ENCODE measurements around the gene POLE.

DNA sequence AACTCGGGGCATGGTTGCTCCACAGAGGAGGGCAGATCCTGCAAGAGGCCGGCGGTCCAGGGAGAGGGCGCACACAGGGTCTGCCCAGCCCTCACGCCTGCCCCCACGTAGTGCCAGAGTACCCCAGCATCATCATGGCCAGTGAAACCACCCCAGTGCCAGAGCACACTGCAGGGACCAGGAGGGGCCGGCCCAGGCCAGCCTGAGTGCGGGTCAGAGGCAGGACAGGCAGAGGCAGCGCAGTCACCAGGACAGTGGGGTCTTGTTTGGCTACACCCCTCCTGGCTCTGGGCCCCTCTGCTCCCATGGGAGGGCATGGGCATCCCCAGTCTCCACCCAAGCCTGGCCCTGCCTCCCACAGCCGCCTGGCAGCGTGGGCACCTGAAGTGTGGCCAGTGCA is 111.5 kb downstream of the POLE start:
- TF ChIP-seq, protein P1, sequence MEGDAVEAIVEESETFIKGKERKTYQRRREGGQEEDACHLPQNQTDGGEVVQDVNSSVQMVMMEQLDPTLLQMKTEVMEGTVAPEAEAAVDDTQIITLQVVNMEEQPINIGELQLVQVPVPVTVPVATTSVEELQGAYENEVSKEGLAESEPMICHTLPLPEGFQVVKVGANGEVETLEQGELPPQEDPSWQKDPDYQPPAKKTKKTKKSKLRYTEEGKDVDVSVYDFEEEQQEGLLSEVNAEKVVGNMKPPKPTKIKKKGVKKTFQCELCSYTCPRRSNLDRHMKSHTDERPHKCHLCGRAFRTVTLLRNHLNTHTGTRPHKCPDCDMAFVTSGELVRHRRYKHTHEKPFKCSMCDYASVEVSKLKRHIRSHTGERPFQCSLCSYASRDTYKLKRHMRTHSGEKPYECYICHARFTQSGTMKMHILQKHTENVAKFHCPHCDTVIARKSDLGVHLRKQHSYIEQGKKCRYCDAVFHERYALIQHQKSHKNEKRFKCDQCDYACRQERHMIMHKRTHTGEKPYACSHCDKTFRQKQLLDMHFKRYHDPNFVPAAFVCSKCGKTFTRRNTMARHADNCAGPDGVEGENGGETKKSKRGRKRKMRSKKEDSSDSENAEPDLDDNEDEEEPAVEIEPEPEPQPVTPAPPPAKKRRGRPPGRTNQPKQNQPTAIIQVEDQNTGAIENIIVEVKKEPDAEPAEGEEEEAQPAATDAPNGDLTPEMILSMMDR (IDR thresholded peaks at IDR 0.05), result no peak
- TF ChIP-seq POLR2AphosphoS5 (IDR thresholded peaks at IDR 0.05), result no peak

Measured in gastroesophageal sphincter (tissue), 3 donors.